H9 (cell line): ENCODE data around the gene AMMECR1L. TPM values are rescaled to one million over a fixed set of nuclear protein-coding genes. Genes with fewer than 3 reads are reported as not detected.
A peak's percentile ranks its signal among the peaks of the same experiment; 100 is the strongest.

Source experiments
- DNase-seq: peaks from one replicate; pipeline ENCODE4 v3.0.0-alpha.2; 2017
- H2AFZ ChIP-seq: one replicate; pipeline ENCODE4 v1.6.1; 2013; ENCODE audit warnings: mild to moderate bottlenecking, low read length, control low read depth, moderate library complexity
- H2AK5ac ChIP-seq: 2 replicates; pipeline ENCODE4 v1.6.1; 2013; ENCODE audit warnings: low read length, control low read depth, mixed read lengths; ENCODE audit not compliant: insufficient read length
- H2BK120ac ChIP-seq: one replicate; pipeline ENCODE4 v1.6.1; 2013; ENCODE audit warnings: low read depth, mild to moderate bottlenecking, low read length, control low read depth, inconsistent platforms; ENCODE audit not compliant: poor library complexity, severe bottlenecking
- H2BK12ac ChIP-seq: 2 replicates; pipeline ENCODE4 v1.6.1; 2013; ENCODE audit warnings: low read length, control low read depth, mixed read lengths, low read depth; ENCODE audit not compliant: insufficient read length
- H2BK15ac ChIP-seq: 2 replicates; pipeline ENCODE4 v1.6.1; 2013; ENCODE audit warnings: low read depth, low read length, control low read depth
- H2BK20ac ChIP-seq: one replicate; pipeline ENCODE4 v1.6.1; 2013; ENCODE audit warnings: low read depth, mild to moderate bottlenecking, low read length, control low read depth, inconsistent platforms; ENCODE audit not compliant: poor library complexity, severe bottlenecking
- H2BK5ac ChIP-seq: 2 replicates; pipeline ENCODE4 v1.6.1; 2013; ENCODE audit warnings: low read length, control low read depth, mixed read lengths; ENCODE audit not compliant: insufficient read length
- H3K14ac ChIP-seq: 2 replicates; pipeline ENCODE4 v1.6.1; 2013; ENCODE audit warnings: low read length, control low read depth; ENCODE audit not compliant: insufficient read depth
- H3K18ac ChIP-seq: 2 replicates; pipeline ENCODE4 v1.6.1; 2013; ENCODE audit warnings: low read depth, mild to moderate bottlenecking, mixed read lengths, low read length, control low read depth; ENCODE audit not compliant: insufficient read length
- H3K23ac ChIP-seq: 2 replicates; pipeline ENCODE4 v1.6.1; 2013; ENCODE audit warnings: low read length, control low read depth, mixed read lengths, low read depth; ENCODE audit not compliant: insufficient read length
- H3K23me2 ChIP-seq: 2 replicates; pipeline ENCODE4 v1.6.1; 2013; ENCODE audit warnings: low read depth, mild to moderate bottlenecking, mixed read lengths, low read length, control low read depth; ENCODE audit not compliant: insufficient read length, poor library complexity, severe bottlenecking
- H3K27ac ChIP-seq: 2 replicates; pipeline ENCODE4 v1.5.1; 2013; ENCODE audit warnings: low read length, control low read depth, mixed read lengths, low read depth; ENCODE audit not compliant: insufficient read length
- H3K27me3 ChIP-seq: 2 replicates; pipeline ENCODE4 v1.6.1; 2013; ENCODE audit warnings: low read length, control low read depth, inconsistent platforms; ENCODE audit not compliant: insufficient read depth
- H3K4ac ChIP-seq: 2 replicates; pipeline ENCODE4 v1.6.1; 2013; ENCODE audit warnings: low read depth, mild to moderate bottlenecking, control low read depth, inconsistent platforms, low read length, moderate library complexity
- H3K4me1 ChIP-seq: 2 replicates; pipeline ENCODE4 v1.6.1; 2013; ENCODE audit warnings: low read length, control low read depth, inconsistent platforms; ENCODE audit not compliant: insufficient read depth
- H3K4me2 ChIP-seq: 2 replicates; pipeline ENCODE4 v1.6.1; 2013; ENCODE audit warnings: low read length, control low read depth, mixed read lengths; ENCODE audit not compliant: insufficient read length, insufficient read depth
- H3K56ac ChIP-seq: 2 replicates; pipeline ENCODE4 v1.6.1; 2013; ENCODE audit warnings: low read depth, mild to moderate bottlenecking, mixed read lengths, low read length, control low read depth; ENCODE audit not compliant: insufficient read length
- H3K79me1 ChIP-seq: 2 replicates; pipeline ENCODE4 v1.6.1; 2013; ENCODE audit warnings: low read depth, mild to moderate bottlenecking, moderate library complexity, low read length, control low read depth, inconsistent platforms; ENCODE audit not compliant: insufficient read depth, poor library complexity, severe bottlenecking
- H3K79me2 ChIP-seq: 2 replicates; pipeline ENCODE4 v1.6.1; 2013; ENCODE audit warnings: low read length, control low read depth, inconsistent platforms; ENCODE audit not compliant: insufficient read depth
- H3K9ac ChIP-seq: 2 replicates; pipeline ENCODE4 v1.6.1; 2013; ENCODE audit warnings: low read length, control low read depth, mixed read lengths; ENCODE audit not compliant: insufficient read length; ENCODE audit errors: extremely low read depth
- H3K9me3 ChIP-seq: one replicate; pipeline ENCODE4 v1.6.1; 2013; ENCODE audit warnings: low read depth, low read length, inconsistent platforms; ENCODE audit not compliant: control insufficient read depth
- H3T11ph ChIP-seq: one replicate; pipeline ENCODE4 v1.6.1; 2013; ENCODE audit warnings: mild to moderate bottlenecking, low read length, control low read depth, inconsistent platforms
- H4K20me1 ChIP-seq: one replicate; pipeline ENCODE4 v1.6.1; 2013; ENCODE audit not compliant: control insufficient read depth, insufficient read length, insufficient read depth
- H4K5ac ChIP-seq: 2 replicates; pipeline ENCODE4 v1.6.1; 2013; ENCODE audit warnings: low read depth, mild to moderate bottlenecking, mixed read lengths, low read length, control low read depth; ENCODE audit not compliant: insufficient read length
- H4K8ac ChIP-seq: replicated peaks from 2 replicates; pipeline ENCODE4 v1.6.1; 2013; ENCODE audit warnings: low read length, control low read depth, mixed read lengths, low read depth; ENCODE audit not compliant: insufficient read length
- H4K91ac ChIP-seq: 2 replicates; pipeline ENCODE4 v1.6.1; 2013; ENCODE audit warnings: low read depth, mild to moderate bottlenecking, moderate library complexity, mixed read lengths, low read length, control low read depth; ENCODE audit not compliant: insufficient read length
- H3K27ac Mint-ChIP-seq, 3 experiments: 2 replicates in 2 of 3; 3 replicates in 1 of 3; pipeline ENCODE4 v1.8.0; 2020 to 2021; ENCODE audit warnings: mixed read lengths in 3 of 3, mild to moderate bottlenecking in 1 of 3, moderate library complexity in 1 of 3
- H3K27me3 Mint-ChIP-seq: 2 replicates; pipeline ENCODE4 v1.8.0; 2021; ENCODE audit warnings: low read depth, mild to moderate bottlenecking, moderate library complexity, mixed read lengths
- H3K36me3 Mint-ChIP-seq, 3 experiments: 2 replicates in 2 of 3; 3 replicates in 1 of 3; pipeline ENCODE4 v1.8.0; 2020 to 2021; ENCODE audit warnings: low read depth in 3 of 3, mixed read lengths in 3 of 3; ENCODE audit not compliant: insufficient read depth in 1 of 3
- H3K4me1 Mint-ChIP-seq, 2 experiments: 2 replicates each; pipeline ENCODE4 v1.8.0; 2020; ENCODE audit warnings: mixed read lengths in 2 of 2
- H3K4me3 Mint-ChIP-seq, 2 experiments: 2 replicates in 1 of 2; 3 replicates in 1 of 2; pipeline ENCODE4 v1.8.0; 2020 to 2021; ENCODE audit warnings: mild to moderate bottlenecking in 2 of 2, mixed read lengths in 2 of 2, moderate library complexity in 1 of 2
- H3K9me3 Mint-ChIP-seq, 2 experiments: 2 replicates in 1 of 2; 3 replicates in 1 of 2; pipeline ENCODE4 v1.8.0; 2020; ENCODE audit warnings: mild to moderate bottlenecking in 2 of 2, mixed read lengths in 2 of 2, moderate library complexity in 1 of 2
- WGBS: extraction: QIAGEN DNeasy Blood & Tissue Kit; methylation state at CpG from one replicate; pipeline ENCODE4 v1.1.7; 2013; ENCODE audit warnings: missing lambda C conversion rate, low lambda C conversion rate, mixed read lengths; ENCODE audit not compliant: insufficient read length; ENCODE audit errors: extremely low coverage; 5-methylcytosine and 5-hydroxymethylcytosine counted together
- total RNA-seq: library from RNA; stranded (reverse); gene quantifications from 2 replicates; pipeline ENCODE4 v1.2.1, GENCODE V29; 2021
- TF ChIP-seq, protein P1 (sequence below): fragments of 200-600 bp; sonication (generic); conservative IDR thresholded peaks from 3 replicates; pipeline ENCODE4 v1.8.0; 2021; ENCODE audit warnings: antibody characterized with exemption, mild to moderate bottlenecking

The AMMECR1L gene
- total RNA-seq, 1 experiment from 2014 or later = 20.0 TPM

- Mint-ChIP-seq H3K9me3 (no peaks in the 10 kb centered on the region), H3K36me3 (peaks cover 41 to 68% (median 64%) of the 10 kb centered on the region in 3 experiments), H3K4me1 (peaks cover 11 to 14% of the 10 kb centered on the region in 2 experiments), H3K27me3 (no peaks in the 10 kb centered on the region), H3K4me3 (no peak overlapping the region), H3K27ac (no peak overlapping the region)
- Histone ChIP-seq H3K23me2 (no peaks in the 10 kb centered on the region), H3K9ac (no peak overlapping the region), H3K23ac (no peak overlapping the region), H2BK5ac (no peak overlapping the region), H3K79me1 (no peaks in the 10 kb centered on the region), H3K14ac (no peak overlapping the region), H2BK15ac (no peak overlapping the region), H2AFZ (no peak overlapping the region), H3K4me2 (no peak overlapping the region), H3K18ac (no peak overlapping the region), H4K8ac (no peak overlapping the region), H4K5ac (no peak overlapping the region), H3K27me3 (no peaks in the 10 kb centered on the region), H2BK12ac (no peak overlapping the region), H2AK5ac (no peak overlapping the region), H4K91ac (no peak overlapping the region), H2BK20ac (no peak overlapping the region), H2BK120ac (no peak overlapping the region), H3K4ac (no peak overlapping the region), H3K79me2 (no peaks in the 10 kb centered on the region), H3K27ac (no peak overlapping the region), H3K4me1 (no peaks in the 10 kb centered on the region), H3K56ac (no peak overlapping the region), H3T11ph (no peak overlapping the region), H4K20me1 (no peaks in the 10 kb centered on the region), H3K9me3 (no peaks in the 10 kb centered on the region)
- no peak for DNase-seq
- TF ChIP-seq, protein P1, sequence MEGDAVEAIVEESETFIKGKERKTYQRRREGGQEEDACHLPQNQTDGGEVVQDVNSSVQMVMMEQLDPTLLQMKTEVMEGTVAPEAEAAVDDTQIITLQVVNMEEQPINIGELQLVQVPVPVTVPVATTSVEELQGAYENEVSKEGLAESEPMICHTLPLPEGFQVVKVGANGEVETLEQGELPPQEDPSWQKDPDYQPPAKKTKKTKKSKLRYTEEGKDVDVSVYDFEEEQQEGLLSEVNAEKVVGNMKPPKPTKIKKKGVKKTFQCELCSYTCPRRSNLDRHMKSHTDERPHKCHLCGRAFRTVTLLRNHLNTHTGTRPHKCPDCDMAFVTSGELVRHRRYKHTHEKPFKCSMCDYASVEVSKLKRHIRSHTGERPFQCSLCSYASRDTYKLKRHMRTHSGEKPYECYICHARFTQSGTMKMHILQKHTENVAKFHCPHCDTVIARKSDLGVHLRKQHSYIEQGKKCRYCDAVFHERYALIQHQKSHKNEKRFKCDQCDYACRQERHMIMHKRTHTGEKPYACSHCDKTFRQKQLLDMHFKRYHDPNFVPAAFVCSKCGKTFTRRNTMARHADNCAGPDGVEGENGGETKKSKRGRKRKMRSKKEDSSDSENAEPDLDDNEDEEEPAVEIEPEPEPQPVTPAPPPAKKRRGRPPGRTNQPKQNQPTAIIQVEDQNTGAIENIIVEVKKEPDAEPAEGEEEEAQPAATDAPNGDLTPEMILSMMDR = 0 out of 3 replicates have a peak, but pooled peaks have one; percentile 17
- WGBS = no CpG with 5 or more reads among the region's 11 CpGs
Observed at GRCh38 chr2:127864877-127865276, 20.9 kb downstream of the AMMECR1L start.
